Activated CD4-positive, alpha-beta memory T cell treated with anti-CD3 and anti-CD28 coated beads, Interleukin-2, amount 10 ng/mL, durations not matched to agents 7 days and 5 days (primary cell): ENCODE measurements around the gene CLPTM1L. TPM values are rescaled to one million over a fixed set of nuclear protein-coding genes. Genes with fewer than 3 reads are reported as not detected.

Experiments
- CTCF ChIA-PET: fragments of 350-600 bp; sonication (Branson Sonifier 250); formaldehyde crosslinking; loops from one replicate; lab custom pipeline; 2021; ENCODE audit warnings: antibody characterized with exemption, inconsistent platforms; lab: Charles Lee
- POLR2A ChIA-PET: fragments of 350-600 bp; sonication (Branson Sonifier 250); formaldehyde crosslinking; loops from one replicate; lab custom pipeline; 2021; ENCODE audit warnings: antibody characterized with exemption; lab: Charles Lee
- DNase-seq: peaks from one replicate; pipeline ENCODE4 v3.0.0-alpha.2; 2020
- H3K27ac Mint-ChIP-seq: one replicate; pipeline ENCODE4 v1.8.0; 2021; ENCODE audit warnings: mild to moderate bottlenecking, mixed read lengths
- H3K27me3 Mint-ChIP-seq: one replicate; pipeline ENCODE4 v1.8.0; 2021; ENCODE audit warnings: mixed read lengths
- H3K36me3 Mint-ChIP-seq: one replicate; pipeline ENCODE4 v1.8.0; 2021; ENCODE audit warnings: low read depth, mixed read lengths
- H3K4me1 Mint-ChIP-seq: one replicate; pipeline ENCODE4 v1.8.0; 2021; ENCODE audit warnings: mixed read lengths
- H3K4me3 Mint-ChIP-seq: one replicate; pipeline ENCODE4 v1.8.0; 2021; ENCODE audit warnings: mild to moderate bottlenecking, mixed read lengths
- H3K9me3 Mint-ChIP-seq: one replicate; pipeline ENCODE4 v1.8.0; 2021; ENCODE audit warnings: mixed read lengths
- total RNA-seq, 2 experiments: library from RNA; stranded (reverse); gene quantifications; one replicate each; pipeline ENCODE4 v1.2.3, GENCODE V29; 2021

CLPTM1L gene
- total RNA-seq, 2 experiments from 2014 or later = 99.7 to 101 TPM

GRCh38 chr5:1386274-1386717 lies 41.4 kb upstream of the CLPTM1L start:
- peak; percentile 78 for DNase-seq
- Mint-ChIP-seq H3K36me3 (no peaks in the 10 kb centered on the region), H3K4me1 (peaks cover 25% of the 10 kb centered on the region), H3K9me3 (no peaks in the 10 kb centered on the region), H3K4me3 (peak overlapping the region; percentile 100), H3K27ac (peak overlapping the region; percentile 99), H3K27me3 (peaks cover 7% of the 10 kb centered on the region)
- ChIA-PET CTCF (interaction anchor here (1.4 kb wide), 1 partner anchor 39 kb away, joined by 3 read pairs; no protein-coding TSS in a partner anchor), POLR2A (interaction anchor here (0.8 to 2.9 kb wide), 11 partner anchors 9 to 280 kb away, joined by 3 to 19 read pairs (median 4); partner anchors contain the start of gene CLPTM1L)

- H3K27ac Mint-ChIP-seq = peak overlapping the region; percentile 99
- peak; percentile 89 for DNase-seq
- peaks cover 7% of the 10 kb centered on the region for H3K27me3 Mint-ChIP-seq
- peaks cover 29% of the 10 kb centered on the region for H3K4me1 Mint-ChIP-seq
- H3K4me3 Mint-ChIP-seq = peak overlapping the region; percentile 100
- ChIA-PET CTCF (interaction anchor here (1.2 to 1.4 kb wide), 2 partner anchors 38 to 259 kb away, joined by 3 read pairs; no protein-coding TSS in a partner anchor), POLR2A (interaction anchor here (0.6 to 2.9 kb wide), 13 partner anchors 10 to 280 kb away, joined by 3 to 19 read pairs (median 3); partner anchors contain the start of gene CLPTM1L)
- no peaks in the 10 kb centered on the region for H3K9me3 Mint-ChIP-seq
- no peaks in the 10 kb centered on the region for H3K36me3 Mint-ChIP-seq
These were observed 40.7 kb upstream of the CLPTM1L start for GRCh38 chr5:1385395-1386273.

GRCh38 chr5:1384521-1384920 lies 39.6 kb upstream of the CLPTM1L start:
- ChIA-PET CTCF (interaction anchor here (1.2 kb wide), 1 partner anchor 260 kb away, joined by 3 read pairs; no protein-coding TSS in a partner anchor), POLR2A (interaction anchor here (1.5 to 2.9 kb wide), 3 partner anchors 40 to 258 kb away, joined by 3 to 19 read pairs (median 6); partner anchors contain the start of gene CLPTM1L)
- Mint-ChIP-seq H3K27ac (no peak overlapping the region), H3K9me3 (no peaks in the 10 kb centered on the region), H3K36me3 (no peaks in the 10 kb centered on the region), H3K27me3 (peaks cover 7% of the 10 kb centered on the region), H3K4me3 (no peak overlapping the region), H3K4me1 (peaks cover 36% of the 10 kb centered on the region)
- DNase-seq = no peak

DNA sequence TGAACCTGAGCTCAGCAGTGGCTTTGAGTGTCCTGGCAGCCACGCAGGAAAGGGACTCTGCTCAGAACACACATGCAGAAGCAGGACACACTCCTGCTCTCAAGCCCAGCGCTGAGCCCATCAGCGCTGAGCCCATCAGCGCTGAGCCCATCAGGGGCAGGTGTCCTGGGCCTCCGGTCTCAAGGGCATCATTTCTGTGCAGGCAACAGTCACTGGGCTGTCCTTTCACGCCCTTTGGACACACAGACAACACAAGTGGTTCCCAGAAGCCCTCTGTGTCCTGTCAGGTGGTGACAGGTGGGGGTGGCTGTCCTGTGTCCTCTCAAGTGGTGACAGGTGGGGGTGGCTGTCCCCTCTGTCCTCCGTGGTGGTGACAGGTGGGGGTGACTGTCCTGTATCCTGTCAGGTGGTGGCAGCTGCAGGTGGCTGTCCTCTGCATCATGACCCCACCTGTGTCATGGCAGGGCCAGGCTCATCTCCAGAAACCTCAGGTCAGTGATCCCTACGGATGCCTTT lies 39.0 kb upstream of the CLPTM1L start:
- POLR2A ChIA-PET = no interaction called here
- Mint-ChIP-seq H3K27ac (no peak overlapping the region), H3K36me3 (no peaks in the 10 kb centered on the region), H3K4me1 (peaks cover 36% of the 10 kb centered on the region), H3K27me3 (peaks cover 7% of the 10 kb centered on the region), H3K9me3 (no peaks in the 10 kb centered on the region), H3K4me3 (no peak overlapping the region)
- CTCF ChIA-PET = no interaction called here
- no peak for DNase-seq

DNA sequence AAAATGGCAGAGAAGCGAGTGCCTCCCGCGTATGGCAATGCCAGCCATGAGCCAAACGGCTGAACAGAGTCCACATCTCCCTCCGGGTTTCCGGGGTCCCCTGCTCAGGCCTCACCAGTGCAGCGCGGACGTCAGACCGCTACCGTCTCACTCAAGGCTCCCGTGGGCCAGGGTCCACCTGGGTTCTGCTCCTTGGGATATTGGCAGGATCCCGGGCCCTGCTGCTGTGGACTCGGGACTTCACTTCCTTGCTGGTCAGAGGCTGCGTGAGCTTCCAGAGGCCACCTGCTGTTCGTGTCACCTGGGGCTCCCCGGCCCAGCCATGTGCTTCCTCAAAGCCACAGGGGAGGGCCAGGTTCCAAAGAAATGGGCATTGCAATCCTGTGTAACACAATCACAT lies 38.4 kb upstream of the CLPTM1L start:
- peaks cover 3% of the 10 kb centered on the region for H3K27me3 Mint-ChIP-seq
- H3K27ac Mint-ChIP-seq = no peak overlapping the region
- no peaks in the 10 kb centered on the region for H3K36me3 Mint-ChIP-seq
- CTCF ChIA-PET = no interaction called here
- POLR2A ChIA-PET = no interaction called here
- no peaks in the 10 kb centered on the region for H3K9me3 Mint-ChIP-seq
- H3K4me1 Mint-ChIP-seq = peaks cover 36% of the 10 kb centered on the region
- no peak overlapping the region for H3K4me3 Mint-ChIP-seq
- no peak for DNase-seq

GRCh38 chr5:1382248-1382700 lies 37.4 kb upstream of the CLPTM1L start:
- no peak overlapping the region for H3K4me3 Mint-ChIP-seq
- no peaks in the 10 kb centered on the region for H3K9me3 Mint-ChIP-seq
- ChIA-PET POLR2A (no interaction called here), CTCF (no interaction called here)
- no peaks in the 10 kb centered on the region for H3K27me3 Mint-ChIP-seq
- H3K27ac Mint-ChIP-seq = no peak overlapping the region
- DNase-seq = no peak
- H3K36me3 Mint-ChIP-seq = no peaks in the 10 kb centered on the region
- peaks cover 34% of the 10 kb centered on the region for H3K4me1 Mint-ChIP-seq

GRCh38 chr5:1381370-1382247 lies 36.7 kb upstream of the CLPTM1L start:
- no peak overlapping the region for H3K4me3 Mint-ChIP-seq
- POLR2A ChIA-PET = no interaction called here
- CTCF ChIA-PET = interaction anchor here (1.4 to 1.7 kb wide), 4 partner anchors 10 to 236 kb away, joined by 3 to 10 read pairs (median 4); no protein-coding TSS in a partner anchor
- H3K27ac Mint-ChIP-seq = no peak overlapping the region
- H3K36me3 Mint-ChIP-seq = no peaks in the 10 kb centered on the region
- peaks cover 1% of the 10 kb centered on the region for H3K27me3 Mint-ChIP-seq
- H3K4me1 Mint-ChIP-seq = peaks cover 28% of the 10 kb centered on the region
- H3K9me3 Mint-ChIP-seq = no peaks in the 10 kb centered on the region
- DNase-seq = no peak

DNA sequence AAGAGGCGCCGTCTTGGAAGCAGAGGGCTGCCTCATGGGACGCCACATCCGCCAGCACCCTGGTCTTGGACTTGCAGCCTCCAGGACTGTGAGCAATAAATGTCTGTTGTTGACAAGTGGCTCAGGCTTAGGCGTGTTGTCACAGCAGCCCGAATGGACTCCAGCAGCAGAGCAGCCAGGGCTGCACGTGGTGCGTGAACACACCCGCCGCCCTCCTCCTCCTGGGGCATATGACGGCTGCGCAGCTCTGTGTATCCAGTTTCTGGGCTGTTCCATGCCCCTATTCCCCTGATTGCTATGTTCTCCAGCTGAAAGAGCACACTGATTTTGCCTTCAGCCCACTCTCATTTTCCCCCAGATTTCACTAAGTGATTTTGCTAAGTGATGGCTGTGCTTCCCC lies 36.0 kb upstream of the CLPTM1L start:
- POLR2A ChIA-PET = interaction anchor here (1.2 kb wide), 1 partner anchor 36 kb away, joined by 4 read pairs; the partner anchor contains the start of gene CLPTM1L
- no peak for DNase-seq
- CTCF ChIA-PET = interaction anchor here (0.8 to 1.7 kb wide), 16 partner anchors 9 to 264 kb away, joined by 3 to 14 read pairs (median 3); no protein-coding TSS in a partner anchor
- Mint-ChIP-seq H3K27ac (no peak overlapping the region), H3K4me1 (peaks cover 22% of the 10 kb centered on the region), H3K4me3 (no peak overlapping the region), H3K27me3 (peaks cover 1% of the 10 kb centered on the region), H3K36me3 (no peaks in the 10 kb centered on the region), H3K9me3 (no peaks in the 10 kb centered on the region)

- H3K27ac Mint-ChIP-seq = no peak overlapping the region
- ChIA-PET POLR2A (interaction anchor here (1.0 to 1.2 kb wide), 2 partner anchors 35 to 36 kb away, joined by 3 to 4 read pairs; partner anchors contain the start of gene CLPTM1L), CTCF (interaction anchor here (0.8 to 1.7 kb wide), 21 partner anchors 8 to 273 kb away, joined by 3 to 14 read pairs (median 3); no protein-coding TSS in a partner anchor)
- H3K36me3 Mint-ChIP-seq = no peaks in the 10 kb centered on the region
- DNase-seq = peak; percentile 51
- peaks cover 17% of the 10 kb centered on the region for H3K4me1 Mint-ChIP-seq
- peaks cover 3% of the 10 kb centered on the region for H3K27me3 Mint-ChIP-seq
- H3K9me3 Mint-ChIP-seq = no peaks in the 10 kb centered on the region
- H3K4me3 Mint-ChIP-seq = peak overlapping the region; percentile 34
These were observed 35.3 kb upstream of the CLPTM1L start for GRCh38 chr5:1380011-1380817.

DNA sequence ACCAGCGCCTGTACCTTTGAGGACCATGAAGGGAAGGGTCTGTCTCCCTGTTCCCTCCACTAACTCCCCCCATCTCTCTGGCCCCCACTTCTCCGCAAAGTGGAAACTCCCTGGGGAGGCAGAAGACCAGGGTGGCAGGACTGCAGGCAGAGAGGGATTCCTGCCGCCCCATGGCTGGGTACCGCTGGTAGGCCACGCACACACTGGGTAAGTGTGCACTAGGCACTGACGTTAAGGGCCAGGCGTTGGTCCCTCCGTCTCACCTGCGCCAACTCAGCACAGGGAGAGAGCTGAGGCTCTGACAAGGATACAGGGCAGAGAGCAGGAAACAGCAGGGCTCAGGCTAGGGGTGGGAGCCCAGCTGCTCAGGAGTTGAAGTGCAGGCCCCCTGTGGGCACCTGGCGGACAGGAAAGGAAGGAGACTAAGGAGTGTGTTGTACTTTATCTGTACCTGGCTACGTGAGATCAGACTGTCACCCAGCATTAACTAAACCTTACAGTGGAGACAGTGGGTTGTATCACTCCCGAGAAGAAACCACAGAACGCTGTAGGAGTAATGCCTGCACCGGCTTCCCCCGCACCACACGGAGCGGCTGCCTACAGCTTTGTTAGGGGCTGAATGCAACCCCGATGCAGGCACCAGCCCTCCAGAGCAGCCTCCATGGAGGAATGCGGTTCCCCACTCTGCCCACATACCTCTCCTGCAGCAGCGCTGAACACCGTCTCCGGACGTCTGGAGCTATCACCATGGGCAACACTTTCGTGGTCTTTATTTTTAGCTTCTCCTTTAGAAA lies 34.2 kb upstream of the CLPTM1L start:
- no peaks in the 10 kb centered on the region for H3K36me3 Mint-ChIP-seq
- no peak for DNase-seq
- H3K4me3 Mint-ChIP-seq = no peak overlapping the region
- no peaks in the 10 kb centered on the region for H3K9me3 Mint-ChIP-seq
- peaks cover 5% of the 10 kb centered on the region for H3K27me3 Mint-ChIP-seq
- CTCF ChIA-PET = interaction anchor here (0.9 to 1.7 kb wide), 5 partner anchors 22 to 274 kb away, joined by 3 to 14 read pairs (median 3); no protein-coding TSS in a partner anchor
- H3K4me1 Mint-ChIP-seq = peaks cover 15% of the 10 kb centered on the region
- H3K27ac Mint-ChIP-seq = no peak overlapping the region
- POLR2A ChIA-PET = interaction anchor here (1.0 kb wide), 2 partner anchors 20 to 33 kb away, joined by 3 read pairs; no protein-coding TSS in a partner anchor

DNA sequence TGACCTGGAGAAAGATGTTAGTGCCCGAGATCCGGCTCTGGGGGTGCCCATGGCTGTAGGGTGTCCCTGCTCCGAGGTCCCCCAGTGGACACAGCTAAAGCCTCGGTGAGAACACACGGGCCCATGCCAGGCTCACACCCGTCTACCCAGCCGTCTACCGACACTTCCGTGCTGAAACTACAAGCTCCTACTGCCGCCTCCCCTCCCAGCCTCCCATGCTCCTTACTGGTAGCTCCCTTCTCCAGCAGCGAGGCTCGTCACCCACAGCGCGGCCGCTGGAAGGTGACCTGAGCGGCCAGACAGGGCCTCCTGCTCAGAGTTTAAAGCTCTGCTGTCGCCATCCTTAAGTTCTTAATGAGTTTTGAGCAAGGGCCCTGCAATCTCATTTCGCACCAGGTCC lies 33.2 kb upstream of the CLPTM1L start:
- POLR2A ChIA-PET = interaction anchor here (1.0 kb wide), 1 partner anchor 19 kb away, joined by 3 read pairs; no protein-coding TSS in a partner anchor
- Mint-ChIP-seq H3K4me1 (peaks cover 15% of the 10 kb centered on the region), H3K4me3 (no peak overlapping the region), H3K9me3 (no peaks in the 10 kb centered on the region), H3K27me3 (peaks cover 5% of the 10 kb centered on the region), H3K27ac (no peak overlapping the region), H3K36me3 (no peaks in the 10 kb centered on the region)
- CTCF ChIA-PET = no interaction called here
- no peak for DNase-seq
